Head of caudate nucleus (tissue), 42 donors: ENCODE results near the gene IL4.

Experiments
- DNase-seq, 42 donors: peaks; one replicate each; pipeline versions ENCODE4 v3.0.0 to v3.0.0-alpha.2; 2020 to 2021; ENCODE audit warnings: mixed read lengths in 7 of 42
- intact Hi-C: fragments of 100-400 bp; cut with DNase I; formaldehyde crosslinking; loops from one replicate; pipeline ENCODE4 v1.15.0; 2022

IL4 gene

DNA sequence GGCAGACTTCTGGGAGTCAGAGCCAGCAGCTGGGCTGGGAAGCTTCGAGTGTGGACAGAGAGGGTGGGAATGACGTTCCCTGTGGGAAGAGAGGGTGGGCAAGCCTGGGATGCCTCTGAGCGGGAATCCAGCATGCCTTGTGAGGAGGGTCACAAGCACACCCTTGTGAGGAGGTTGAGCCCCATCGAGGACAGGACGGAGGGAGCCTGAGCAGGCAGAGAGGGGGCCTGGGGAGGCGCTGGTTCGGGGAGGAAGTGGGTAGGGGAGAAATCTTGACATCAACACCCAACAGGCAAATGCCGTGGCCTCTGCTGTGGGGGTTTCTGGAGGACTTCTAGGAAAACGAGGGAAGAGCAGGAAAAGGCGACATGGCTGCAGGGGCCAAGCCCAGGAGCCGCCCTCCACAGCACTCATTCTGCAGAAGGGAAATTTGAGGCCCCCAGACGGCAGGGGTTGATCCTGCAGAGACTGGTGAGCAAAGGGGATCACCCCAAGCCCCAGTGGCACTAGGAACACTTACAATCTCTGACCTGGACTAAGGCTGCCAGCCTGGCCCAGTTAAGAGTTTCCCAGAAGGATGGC, 16.9 kb upstream of the IL4 start:
- intact Hi-C loops: no loop called here
- DNase-seq: peak in 3 of 42 donors; percentile 12 to 22 (median 14)

DNA sequence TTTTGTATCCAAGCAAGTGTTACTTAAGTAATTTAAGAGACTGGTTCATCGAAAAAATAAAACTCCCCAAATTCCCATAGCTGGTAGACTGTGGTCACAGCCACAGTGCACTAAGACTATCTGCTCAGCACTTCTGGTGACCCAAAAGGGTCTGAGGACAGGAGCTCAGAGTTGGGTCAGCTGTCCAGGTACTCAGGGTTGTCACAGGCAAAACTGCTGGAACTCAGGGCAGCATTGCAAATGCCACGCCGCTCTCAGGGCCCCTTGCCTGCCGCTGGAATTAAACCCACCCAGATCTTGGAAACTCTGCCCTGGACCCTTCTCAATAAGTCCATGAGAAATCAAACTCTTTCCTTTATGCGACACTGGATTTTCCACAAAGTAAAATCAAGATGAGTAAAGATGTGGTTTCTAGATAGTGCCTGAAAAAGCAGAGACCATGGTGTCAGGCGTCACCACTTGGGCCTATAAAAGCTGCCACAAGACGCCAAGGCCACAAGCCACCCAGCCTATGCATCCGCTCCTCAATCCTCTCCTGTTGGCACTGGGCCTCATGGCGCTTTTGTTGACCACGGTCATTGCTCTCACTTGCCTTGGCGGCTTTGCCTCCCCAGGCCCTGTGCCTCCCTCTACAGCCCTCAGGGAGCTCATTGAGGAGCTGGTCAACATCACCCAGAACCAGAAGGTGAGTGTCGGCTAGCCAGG, 16.0 kb upstream of the IL4 start, which contains the start of gene IL13:
Gene IL13 (plus strand): TSS at position 498 of the 705 bp plus-strand sequence. CDS start 14 bp downstream, at position 512.
- DNase-seq: peak in 2 of 42 donors; percentile 13 to 33
- intact Hi-C loops: no loop called here

DNA sequence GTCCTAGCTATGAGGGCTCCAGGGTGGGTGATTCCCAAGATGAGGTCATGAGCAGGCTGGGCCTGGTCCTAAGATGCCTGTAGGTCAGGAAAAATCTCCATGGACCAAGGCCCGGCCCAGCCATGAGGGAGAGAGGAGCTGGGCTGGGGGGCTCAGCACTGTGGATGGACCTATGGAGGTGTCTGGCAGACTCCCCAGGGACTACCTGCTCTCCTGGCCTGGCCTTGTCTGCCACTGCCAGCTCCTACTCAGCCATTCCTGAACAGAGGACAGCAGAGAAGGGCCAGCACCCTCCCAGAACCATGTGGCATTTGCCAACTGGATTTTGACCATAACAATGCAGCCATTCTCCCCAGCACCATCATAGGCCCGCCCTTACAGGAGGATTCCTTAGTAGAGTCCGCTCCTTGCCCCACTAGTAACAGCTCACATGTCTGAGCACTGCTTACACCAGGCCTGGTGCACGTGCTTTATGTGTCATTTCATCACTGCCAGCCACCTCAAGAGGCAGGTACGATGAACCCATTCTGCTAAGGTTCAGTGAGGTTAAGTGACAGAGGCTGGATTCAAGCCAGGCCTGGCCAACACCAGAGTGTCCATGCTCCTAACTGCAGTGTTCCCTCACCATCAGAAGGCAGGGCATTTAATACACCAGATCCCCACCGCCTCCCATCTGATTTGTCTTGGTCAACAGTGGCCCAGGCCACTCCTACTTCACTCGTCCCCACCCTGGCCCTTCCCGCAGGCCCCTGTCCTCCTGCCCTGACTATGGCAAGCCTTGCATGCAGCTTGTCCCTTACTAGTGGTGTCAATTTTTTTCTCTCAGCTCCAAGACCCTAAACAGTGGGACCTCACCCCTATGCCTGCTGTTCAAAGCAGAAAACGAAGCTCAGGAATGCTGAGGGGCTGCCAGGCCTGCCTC, 15.1 kb upstream of the IL4 start:
- DNase-seq: peak in 7 of 42 donors; percentile 16 to 58 (median 24)
- intact Hi-C loops: no loop called here

DNA sequence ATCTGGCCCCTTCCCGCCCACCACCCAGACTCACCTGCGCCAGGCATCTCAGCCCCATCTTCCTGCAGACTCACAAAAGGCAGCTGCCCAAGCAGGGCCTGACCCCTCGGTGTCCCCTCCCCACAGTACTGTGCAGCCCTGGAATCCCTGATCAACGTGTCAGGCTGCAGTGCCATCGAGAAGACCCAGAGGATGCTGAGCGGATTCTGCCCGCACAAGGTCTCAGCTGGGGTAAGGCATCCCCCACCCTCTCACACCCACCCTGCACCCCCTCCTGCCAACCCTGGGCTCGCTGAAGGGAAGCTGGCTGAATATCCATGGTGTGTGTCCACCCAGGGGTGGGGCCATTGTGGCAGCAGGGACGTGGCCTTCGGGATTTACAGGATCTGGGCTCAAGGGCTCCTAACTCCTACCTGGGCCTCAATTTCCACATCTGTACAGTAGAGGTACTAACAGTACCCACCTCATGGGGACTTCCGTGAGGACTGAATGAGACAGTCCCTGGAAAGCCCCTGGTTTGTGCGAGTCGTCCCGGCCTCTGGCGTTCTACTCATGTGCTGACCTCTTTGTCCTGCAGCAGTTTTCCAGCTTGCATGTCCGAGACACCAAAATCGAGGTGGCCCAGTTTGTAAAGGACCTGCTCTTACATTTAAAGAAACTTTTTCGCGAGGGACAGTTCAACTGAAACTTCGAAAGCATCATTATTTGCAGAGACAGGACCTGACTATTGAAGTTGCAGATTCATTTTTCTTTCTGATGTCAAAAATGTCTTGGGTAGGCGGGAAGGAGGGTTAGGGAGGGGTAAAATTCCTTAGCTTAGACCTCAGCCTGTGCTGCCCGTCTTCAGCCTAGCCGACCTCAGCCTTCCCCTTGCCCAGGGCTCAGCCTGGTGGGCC, 13.9 kb upstream of the IL4 start:
- DNase-seq: peak in 2 of 42 donors; percentile 10 to 39
- intact Hi-C loops: no loop called here

DNA sequence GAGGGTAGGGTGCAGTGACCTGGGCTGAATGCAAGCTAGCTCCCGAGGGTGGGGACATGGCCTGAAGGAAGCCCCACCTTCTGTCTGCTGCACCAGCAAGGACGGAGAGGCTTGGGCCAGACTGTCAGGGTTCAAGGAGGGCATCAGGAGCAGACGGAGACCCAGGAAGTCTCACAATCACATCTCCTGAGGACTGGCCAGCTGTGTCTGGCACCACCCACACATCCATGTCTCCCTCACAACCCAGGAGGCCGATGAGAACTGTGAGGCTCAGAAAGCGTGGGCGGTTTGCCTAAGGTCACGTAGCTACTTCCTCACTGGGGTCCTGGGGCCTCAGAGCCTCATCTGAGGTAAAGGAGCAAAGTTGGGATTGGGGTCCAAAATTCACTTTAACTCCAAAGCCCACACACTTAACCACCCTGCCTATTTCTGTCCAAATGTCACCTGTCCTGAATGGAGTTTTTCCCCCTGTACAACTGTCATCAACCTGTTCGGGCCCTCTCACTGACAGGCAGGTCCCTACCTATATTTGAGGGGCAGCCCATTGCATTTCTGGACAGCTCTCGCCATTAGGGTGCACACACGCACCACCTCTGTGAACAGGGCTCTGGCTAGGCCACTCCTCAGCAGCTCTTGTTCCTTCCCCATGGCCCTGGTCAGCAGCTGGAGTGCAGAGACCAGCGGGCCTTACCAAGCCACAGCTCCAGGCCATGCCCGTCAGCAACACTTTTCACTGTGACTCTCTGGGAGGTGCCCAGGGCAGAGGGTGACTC, 12.4 kb upstream of the IL4 start:
- intact Hi-C loops: no loop called here
- DNase-seq: no peak

DNA sequence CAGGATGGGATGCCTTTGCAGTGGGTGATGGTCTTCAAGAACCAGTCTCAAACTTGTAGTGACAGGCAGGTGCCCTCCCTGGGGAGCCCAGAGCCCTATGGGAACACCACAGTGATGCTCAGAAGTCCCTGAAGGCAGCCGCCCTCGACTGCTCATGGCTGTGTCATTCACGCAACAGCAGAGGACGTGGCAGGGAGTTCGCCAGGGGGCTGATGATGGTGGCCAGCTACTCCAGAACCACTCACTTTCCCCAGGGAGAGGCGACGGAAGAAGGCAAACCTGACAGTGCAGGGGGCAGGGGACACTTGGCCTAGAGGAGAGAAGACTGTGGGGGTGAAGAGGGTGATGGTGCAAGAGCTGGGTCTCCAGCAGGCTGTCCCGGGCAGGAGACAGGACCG, 11.8 kb upstream of the IL4 start:
- no peak for DNase-seq
- intact Hi-C loops: no loop called here

DNA sequence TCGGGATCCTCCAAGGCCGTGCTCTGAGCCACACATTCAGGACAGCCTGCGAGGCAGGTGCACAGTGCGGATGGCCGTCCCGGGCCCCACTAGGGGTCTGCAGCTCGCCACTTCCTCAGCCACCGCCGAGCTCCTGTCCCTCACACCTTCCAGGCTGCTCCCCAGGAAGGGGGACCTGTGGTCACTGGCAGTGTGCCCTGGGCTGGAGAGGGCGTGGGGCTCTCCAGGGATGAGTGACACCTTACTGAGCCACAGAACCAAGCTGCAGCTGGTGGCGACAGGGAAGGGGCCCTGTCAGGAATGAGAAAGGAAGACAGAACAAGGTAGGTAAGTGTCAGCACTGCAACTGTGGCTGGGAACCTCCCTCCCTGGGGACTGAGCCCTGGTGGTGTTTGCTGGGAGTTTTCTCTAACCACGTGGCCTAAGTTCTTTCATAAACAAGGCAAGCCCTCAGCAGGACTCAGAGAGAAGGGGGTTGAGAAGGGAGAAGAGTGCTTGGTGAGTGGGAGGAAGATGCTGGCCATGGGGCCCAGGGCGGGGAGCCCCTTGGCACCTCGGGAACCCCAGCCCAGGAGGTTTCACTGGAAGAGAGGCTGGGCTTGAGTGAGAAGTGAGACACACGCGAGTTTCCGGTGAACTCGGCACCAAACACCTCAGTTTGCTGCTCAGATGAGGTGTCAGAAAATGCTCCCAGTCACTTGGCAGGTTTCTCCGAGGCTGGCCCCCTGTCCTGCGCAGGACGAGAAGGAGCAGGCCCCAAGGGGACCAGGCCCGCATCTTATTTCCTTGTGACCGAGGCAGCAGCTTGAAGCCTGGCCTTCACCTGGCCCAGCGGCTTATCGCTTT, 10.6 kb upstream of the IL4 start:
- intact Hi-C loops: no loop called here
- no peak for DNase-seq

DNA sequence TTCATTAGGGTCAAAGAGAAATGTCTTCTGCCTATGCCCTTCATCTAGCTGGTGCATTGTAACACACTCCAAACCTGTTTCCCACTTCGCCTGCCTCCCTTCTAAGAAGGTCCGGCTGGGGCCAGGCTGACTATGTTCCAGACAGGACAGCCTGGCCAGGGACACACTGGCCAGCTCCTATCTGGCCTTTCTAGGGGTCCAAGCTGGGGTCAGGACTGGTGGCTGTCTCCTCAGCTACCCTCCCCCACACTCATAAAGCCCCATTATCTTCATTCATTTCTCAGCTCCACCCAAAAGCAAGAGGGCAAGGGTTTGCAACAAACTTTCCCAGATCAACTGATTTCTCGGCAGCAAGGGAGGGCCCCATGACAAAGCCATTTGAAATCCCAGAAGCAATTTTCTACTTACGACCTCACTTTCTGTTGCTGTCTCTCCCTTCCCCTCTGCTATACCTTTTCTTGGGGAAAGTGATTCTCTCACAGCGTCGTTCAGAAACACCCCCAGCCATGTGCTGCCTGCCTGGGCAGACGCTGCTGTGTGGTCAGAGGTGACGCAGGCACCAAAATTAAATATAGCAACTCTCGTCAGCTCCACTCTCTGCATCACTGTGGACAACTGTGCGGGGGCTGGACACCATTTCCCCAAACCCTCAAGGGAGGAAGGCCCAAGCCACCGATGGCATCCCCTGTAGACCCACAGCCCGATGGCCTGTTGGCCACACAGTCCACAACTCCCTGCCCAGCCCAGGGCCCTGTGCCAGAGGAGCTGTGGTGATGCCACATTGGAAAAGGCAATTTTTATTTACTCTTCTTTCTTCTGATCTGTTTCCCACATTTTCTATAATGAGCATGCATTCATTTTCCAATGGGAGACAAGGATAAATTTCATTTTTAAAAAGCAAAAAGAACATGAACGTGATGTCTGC, 9.8 kb upstream of the IL4 start:
- no peak for DNase-seq
- intact Hi-C loops: no loop called here

DNA sequence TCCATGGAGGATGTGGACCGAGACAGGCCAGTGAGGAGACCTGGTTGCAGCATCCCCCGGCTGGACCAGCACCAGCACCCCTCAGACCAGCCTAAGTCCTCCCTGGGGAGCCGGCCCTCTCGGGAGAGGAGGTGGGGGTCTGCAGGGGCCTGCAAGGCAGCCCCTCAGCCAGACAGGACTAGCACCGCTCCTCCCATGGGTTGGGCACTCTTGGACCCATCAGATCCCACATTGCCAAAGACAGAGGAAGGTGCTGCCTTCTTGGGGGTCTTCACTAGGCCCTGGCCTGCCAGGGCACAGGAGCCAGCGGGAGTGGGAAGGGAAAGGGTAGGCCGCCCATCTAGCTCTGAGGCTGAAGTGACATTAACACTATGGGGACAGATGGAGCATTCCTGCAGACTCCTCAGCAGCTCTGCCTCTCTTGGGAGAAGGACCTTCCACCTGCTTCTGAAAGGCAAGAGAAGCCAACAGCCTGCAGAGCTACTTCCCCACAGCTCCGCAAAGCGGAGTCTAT, 9.0 kb upstream of the IL4 start:
- intact Hi-C loops: no loop called here

DNA sequence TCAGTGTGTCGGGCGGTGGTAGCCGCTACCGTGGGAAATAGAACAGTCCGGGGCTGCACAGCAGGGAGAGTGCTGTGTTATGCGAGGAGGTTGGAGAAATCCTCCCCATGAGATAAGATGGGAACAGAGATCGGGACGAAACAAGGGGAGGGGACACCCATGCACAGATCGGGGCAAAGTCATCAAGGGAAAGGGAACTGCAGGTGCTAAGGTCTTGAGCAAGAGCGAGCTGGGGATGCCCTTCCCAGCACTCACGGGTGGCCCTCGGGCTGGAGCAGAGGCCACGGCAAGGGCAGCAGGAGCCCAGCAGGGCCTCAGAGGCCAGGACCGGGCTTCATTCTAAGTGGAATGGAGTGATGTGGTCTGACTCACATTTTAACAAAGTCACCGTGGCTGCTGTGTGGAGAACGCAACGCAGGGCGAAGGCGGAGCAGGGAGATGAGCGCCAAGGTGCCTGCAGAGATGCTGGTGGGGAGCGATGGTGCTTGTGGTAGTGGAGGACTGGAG, 8.2 kb upstream of the IL4 start:
- no peak for DNase-seq
- intact Hi-C loops: no loop called here

More for the DNA sequence above, 9.0 kb upstream of the IL4 start:
- DNase-seq: no peak

DNA sequence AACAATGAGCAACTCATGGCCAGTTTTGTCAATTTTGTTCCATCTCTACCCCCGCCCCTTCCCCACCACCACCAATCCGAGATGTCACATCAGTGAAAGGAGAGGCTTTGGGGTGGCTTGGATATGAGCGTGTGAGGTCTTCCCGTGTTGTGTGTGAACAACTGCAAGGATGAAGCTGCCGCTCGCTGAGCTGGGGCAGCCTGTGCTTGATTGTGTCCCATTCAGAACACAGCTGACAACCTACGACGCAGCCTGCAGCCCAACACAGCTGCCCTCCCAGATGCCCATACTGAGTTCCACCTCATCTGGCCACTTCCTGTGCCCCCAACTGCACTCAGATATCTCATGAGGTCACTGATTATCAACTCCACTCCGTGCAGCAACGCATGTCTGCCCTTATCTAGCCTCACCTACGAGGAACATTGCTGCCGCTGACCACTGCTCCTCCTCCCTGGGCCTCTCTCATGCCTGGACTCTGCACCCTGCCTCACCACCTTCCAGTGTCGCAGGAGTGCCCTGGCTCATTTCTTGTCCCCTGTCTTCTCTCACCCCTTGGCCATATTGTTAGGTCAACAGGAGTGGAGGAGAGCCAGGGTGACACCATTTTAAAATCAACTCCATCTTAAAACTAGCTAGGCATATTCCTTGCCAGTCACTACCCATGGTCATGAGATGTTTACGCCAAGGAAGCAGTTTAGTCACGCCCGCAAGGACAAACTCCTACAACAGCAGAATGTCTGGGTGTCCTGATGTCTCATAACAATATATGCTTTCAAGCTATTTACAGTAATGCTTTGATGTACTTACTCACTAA, 7.3 kb upstream of the IL4 start:
- intact Hi-C loops: no loop called here
- DNase-seq: no peak

DNA sequence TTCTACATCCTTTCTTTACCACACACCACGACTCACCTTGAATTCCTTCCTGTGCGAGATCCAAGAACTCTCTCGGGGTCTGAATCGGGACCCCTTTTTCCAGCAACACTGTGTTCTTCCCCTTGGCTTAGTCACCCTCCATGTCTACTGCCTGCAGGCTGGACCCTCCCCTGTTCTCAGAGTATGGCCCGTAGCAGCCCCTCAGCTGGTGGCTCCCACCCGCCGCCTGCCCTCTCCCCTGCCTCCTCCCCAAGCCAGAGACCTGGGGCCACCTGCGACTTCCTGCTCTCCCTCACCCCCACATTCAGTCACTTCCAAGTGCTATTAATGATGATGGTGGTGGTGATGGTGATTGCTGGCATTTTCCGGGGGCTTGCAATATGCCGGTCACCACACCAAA, 6.5 kb upstream of the IL4 start:
- no peak for DNase-seq
- intact Hi-C loops: no loop called here

DNA sequence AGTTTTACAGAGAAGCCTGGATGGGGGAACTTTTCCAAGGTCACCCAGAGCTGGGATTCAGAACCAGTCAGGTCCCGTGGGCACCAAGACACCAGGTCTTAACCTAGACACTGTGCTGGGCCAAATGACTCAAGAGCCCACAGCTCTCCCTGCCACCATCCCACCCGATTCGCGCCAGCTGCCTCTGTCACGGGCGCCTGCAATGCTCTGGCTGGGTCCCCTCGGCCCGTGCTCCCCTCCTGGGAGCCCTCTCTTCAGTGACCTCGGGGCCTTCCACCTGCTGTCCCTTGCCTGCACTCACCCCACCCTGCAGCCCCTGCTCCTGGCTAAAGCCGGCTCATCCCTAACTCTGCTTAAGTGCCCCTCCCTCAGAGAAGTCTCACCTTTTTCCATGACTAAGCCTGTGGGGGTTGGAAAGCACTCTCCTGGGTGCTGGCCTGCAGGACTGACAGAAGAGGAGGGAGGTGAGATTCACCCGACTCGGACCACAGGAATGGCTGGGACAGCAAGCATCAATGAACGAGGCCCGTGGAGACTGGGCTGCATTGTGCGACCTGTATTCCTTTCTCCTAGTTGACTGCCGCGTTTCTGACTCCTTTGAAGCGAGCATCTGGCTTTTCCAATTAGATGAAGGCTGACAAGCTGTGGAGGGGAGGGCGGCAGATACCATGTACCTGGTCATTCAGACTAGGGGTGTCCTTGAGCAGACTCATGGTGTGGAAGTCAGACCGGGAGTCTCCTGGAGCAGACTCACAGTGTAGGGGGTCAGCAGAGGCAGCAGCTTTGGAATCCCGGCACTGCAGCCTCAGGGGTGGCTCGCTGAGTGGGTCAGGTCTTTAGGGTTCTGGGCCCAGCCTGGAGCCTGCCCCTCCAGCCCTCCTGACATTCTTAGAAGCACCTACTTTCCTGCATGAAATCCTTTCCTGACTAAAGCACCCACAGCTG, 5.8 kb upstream of the IL4 start:
- intact Hi-C loops: no loop called here
- DNase-seq: peak in 2 of 42 donors; percentile 10 to 12
